ENCODE results near the gene MICAL2.

DNA sequence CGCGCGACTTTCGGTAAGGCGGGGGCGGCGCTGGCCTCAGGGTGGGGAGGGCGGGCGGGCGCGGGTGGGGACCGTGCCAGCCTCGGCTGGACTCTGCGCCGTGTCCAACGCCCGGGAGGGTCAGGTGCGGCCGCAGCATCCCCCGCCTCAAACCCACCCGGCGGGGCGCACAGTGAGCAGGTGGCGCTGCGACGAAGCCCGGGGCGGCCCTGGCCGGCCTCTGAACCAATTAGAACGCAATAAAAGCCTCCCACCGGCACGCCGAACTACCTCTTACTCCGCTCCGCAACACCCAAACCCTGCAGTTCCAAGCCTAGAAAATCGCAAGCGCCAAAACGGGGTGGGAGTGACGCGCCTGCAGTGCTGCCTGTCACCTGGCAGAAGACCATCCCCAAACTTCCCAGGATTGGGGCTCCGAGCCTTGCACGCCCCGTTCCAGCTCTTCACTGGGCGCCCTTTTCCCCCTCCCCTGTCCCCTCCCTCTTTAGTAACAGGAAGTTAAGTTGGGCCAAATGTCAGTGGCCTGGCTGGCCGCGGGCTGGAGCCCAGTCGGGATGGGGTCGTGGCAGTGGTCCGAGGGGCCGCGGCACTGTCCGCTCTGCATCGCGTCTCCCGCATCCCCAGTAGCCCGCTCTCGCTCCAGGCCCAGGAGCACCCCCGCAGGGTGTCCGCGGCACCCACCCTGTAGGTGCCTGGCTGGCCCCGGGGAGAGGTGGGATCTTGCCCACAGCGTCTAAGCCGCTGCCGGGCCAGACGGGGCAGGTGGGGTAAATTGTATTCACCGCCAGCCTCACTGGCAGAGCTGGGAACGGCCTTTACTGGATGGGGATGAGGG is 541 bp downstream of the MICAL2 start:
- TF ChIP-seq POLR2A (IDR thresholded peaks at IDR 0.05) (peak; percentile 35), POLR2AphosphoS5 (IDR thresholded peaks at IDR 0.05) (no peak)
- TF ChIP-seq, protein P1, sequence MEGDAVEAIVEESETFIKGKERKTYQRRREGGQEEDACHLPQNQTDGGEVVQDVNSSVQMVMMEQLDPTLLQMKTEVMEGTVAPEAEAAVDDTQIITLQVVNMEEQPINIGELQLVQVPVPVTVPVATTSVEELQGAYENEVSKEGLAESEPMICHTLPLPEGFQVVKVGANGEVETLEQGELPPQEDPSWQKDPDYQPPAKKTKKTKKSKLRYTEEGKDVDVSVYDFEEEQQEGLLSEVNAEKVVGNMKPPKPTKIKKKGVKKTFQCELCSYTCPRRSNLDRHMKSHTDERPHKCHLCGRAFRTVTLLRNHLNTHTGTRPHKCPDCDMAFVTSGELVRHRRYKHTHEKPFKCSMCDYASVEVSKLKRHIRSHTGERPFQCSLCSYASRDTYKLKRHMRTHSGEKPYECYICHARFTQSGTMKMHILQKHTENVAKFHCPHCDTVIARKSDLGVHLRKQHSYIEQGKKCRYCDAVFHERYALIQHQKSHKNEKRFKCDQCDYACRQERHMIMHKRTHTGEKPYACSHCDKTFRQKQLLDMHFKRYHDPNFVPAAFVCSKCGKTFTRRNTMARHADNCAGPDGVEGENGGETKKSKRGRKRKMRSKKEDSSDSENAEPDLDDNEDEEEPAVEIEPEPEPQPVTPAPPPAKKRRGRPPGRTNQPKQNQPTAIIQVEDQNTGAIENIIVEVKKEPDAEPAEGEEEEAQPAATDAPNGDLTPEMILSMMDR (IDR thresholded peaks at IDR 0.05), result no peak
